Calu3 (cell line): ENCODE data around the gene BCL2L15. TPM values are rescaled to one million over a fixed set of nuclear protein-coding genes. Genes with fewer than 3 reads are reported as not detected.

Source experiments
- Bru-seq: library from RNA; stranded (reverse); fragments of 400-500 nt; gene quantifications from one replicate; lab custom pipeline; 2021; lab: Mats Ljungman, UMichigan
- BruChase-seq, 2 experiments: library from RNA; stranded (reverse); fragments of 400-500 nt; gene quantifications; one replicate each; lab custom pipeline; 2021; lab: Mats Ljungman, UMichigan
- BruUV-seq: library from RNA; stranded (reverse); fragments of 400-500 nt; replicated peaks from 2 replicates; lab custom pipeline; 2021; lab: Mats Ljungman, UMichigan
- CTCF ChIA-PET: fragments of 300-600 bp; sonication (Branson Sonifier 250); formaldehyde crosslinking; loops from one replicate; lab custom pipeline; 2022; ENCODE audit warnings: antibody characterized with exemption; lab: Charles Lee
- DNase-seq: peaks from one replicate; pipeline ENCODE4 v3.0.0; 2022
- H3K27ac Mint-ChIP-seq: one replicate; pipeline ENCODE4 v1.8.0; 2022; ENCODE audit warnings: mixed read lengths; ENCODE audit not compliant: unreplicated experiment
- H3K27me3 Mint-ChIP-seq: one replicate; pipeline ENCODE4 v1.8.0; 2022; ENCODE audit warnings: mixed read lengths; ENCODE audit not compliant: unreplicated experiment
- H3K36me3 Mint-ChIP-seq: one replicate; pipeline ENCODE4 v1.8.0; 2022; ENCODE audit warnings: mild to moderate bottlenecking, moderate library complexity, mixed read lengths; ENCODE audit not compliant: insufficient read depth, unreplicated experiment
- H3K4me1 Mint-ChIP-seq: one replicate; pipeline ENCODE4 v1.8.0; 2022; ENCODE audit warnings: mild to moderate bottlenecking, low read depth, mixed read lengths; ENCODE audit not compliant: unreplicated experiment
- H3K4me3 Mint-ChIP-seq: one replicate; pipeline ENCODE4 v1.8.0; 2022; ENCODE audit warnings: mild to moderate bottlenecking, low read depth, moderate library complexity, mixed read lengths; ENCODE audit not compliant: unreplicated experiment
- H3K9me3 Mint-ChIP-seq: one replicate; pipeline ENCODE4 v1.8.0; 2022; ENCODE audit warnings: low read depth, mixed read lengths; ENCODE audit not compliant: unreplicated experiment
- CTCF ChIP-seq: fragments of 200-600 bp; IDR thresholded peaks from one replicate; pipeline ENCODE4 v1.8.0; 2022; ENCODE audit warnings: antibody characterized with exemption; ENCODE audit not compliant: unreplicated experiment
- intact Hi-C: fragments of 100-400 bp; cut with micrococcal nuclease; formaldehyde crosslinking; loops from one replicate; pipeline ENCODE4 v1.10.0; 2022; ENCODE audit not compliant: unreplicated experiment
- long read RNA-seq: library from polyadenylated mRNA; stranded (forward); transcript quantifications from one replicate; pipeline ENCODE4 v2.0.0, GENCODE V29; 2022
- total RNA-seq: library from RNA; stranded (reverse); gene quantifications from 2 replicates; pipeline ENCODE4 v1.2.3, GENCODE V29; 2022

BCL2L15 gene
- total RNA-seq (13.0 and 16.8 TPM in 2 replicates), Bru-seq, nascent RNA (percentile 76 among the genes with signal in this experiment), BruChase-seq, experiment 1, labeled RNA remaining after a 6-hour chase (percentile 77 among the genes with signal in this experiment), BruChase-seq, experiment 2, labeled RNA remaining after a 2-hour chase (percentile 71 among the genes with signal in this experiment)
- long read RNA-seq, full-length matches to known transcripts, result 14 of 15 reads
- long read RNA-seq, partial matches to known transcripts, result 0 of 15 reads
- long read RNA-seq, other reads (novel, unspliced or antisense), result 1 of 15 reads

- BruUV-seq, result no TSS peak
- H3K27me3 Mint-ChIP-seq, result no peaks in the 10 kb centered on the region
- H3K9me3 Mint-ChIP-seq, result no peaks in the 10 kb centered on the region
- TF ChIP-seq CTCF, result no peak
- peak within 1 kb of the TSS; percentile 77 for H3K4me3 Mint-ChIP-seq
- peak within 1 kb of the TSS; percentile 87 for H3K27ac Mint-ChIP-seq
- peaks cover 20% of the 10 kb centered on the region for H3K4me1 Mint-ChIP-seq
- DNase-seq, result peak; percentile 14
- H3K36me3 Mint-ChIP-seq, result peaks cover 14% of the 10 kb centered on the region
- intact Hi-C loops, result loop anchor here (1.0 to 5.0 kb wide), 2 partner anchors 41 to 50 kb away; no protein-coding TSS in a partner anchor
- CTCF ChIA-PET, result interaction anchor here (0.5 to 1.6 kb wide), 4 partner anchors 17 to 772 kb away, joined by 3 to 4 read pairs (median 3); partner anchors contain the start of gene AP4B1
Observed at GRCh38 chr1:113887402-113888175, at the start of gene BCL2L15. TSS of gene BCL2L15 (minus strand) at chr1:113887581. CDS start at chr1:113887375, 206 bp downstream.

DNA sequence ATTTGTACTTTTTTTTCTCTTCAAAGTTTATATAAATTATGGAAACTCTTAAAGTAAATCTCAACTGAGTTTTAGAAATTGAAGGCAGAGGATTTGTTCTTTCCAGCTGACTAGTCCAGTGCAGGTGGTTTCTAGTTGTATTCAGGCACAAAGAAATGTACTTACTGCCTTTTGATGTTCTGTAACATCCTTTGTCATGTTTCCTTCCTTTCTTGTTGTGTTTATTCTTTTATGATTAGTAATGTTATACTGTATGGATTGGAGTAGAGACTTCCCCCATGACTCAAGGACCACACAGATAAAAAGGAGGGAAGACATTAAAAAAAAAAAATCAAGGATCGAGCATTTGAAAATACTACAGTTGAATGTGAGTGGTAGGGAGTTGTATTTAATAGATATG lies 49.8 kb upstream of the BCL2L15 start:
- H3K9me3 Mint-ChIP-seq, result no peaks in the 10 kb centered on the region
- no peak overlapping the region for H3K4me3 Mint-ChIP-seq
- peaks cover 31% of the 10 kb centered on the region for H3K4me1 Mint-ChIP-seq
- CTCF ChIA-PET, result no interaction called here
- BruUV-seq, result no TSS peak
- no peak for DNase-seq
- H3K27me3 Mint-ChIP-seq, result no peaks in the 10 kb centered on the region
- no peak for TF ChIP-seq CTCF
- peaks cover 17% of the 10 kb centered on the region for H3K36me3 Mint-ChIP-seq
- intact Hi-C loops, result no loop called here
- H3K27ac Mint-ChIP-seq, result no peak overlapping the region

DNA sequence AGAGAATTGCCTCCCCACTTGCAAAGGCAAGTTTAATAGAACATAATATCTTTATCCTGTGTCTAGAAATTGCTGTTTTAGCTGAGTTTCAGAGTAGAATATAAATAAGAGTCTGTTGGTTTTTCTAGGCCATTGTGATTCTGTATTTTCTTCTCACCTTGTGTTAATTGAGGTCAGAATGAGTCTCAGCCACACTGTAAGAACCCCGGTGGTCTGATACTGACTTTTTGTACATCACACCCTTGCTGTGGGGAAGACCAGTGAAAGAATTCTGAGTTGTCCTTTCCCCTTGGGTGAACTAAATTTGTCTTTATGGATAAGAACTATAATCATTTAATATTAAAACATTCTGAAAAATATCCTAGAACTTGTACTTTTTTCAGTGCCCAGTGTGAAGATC lies 48.6 kb upstream of the BCL2L15 start:
- Mint-ChIP-seq H3K4me1 (peaks cover 42% of the 10 kb centered on the region), H3K27ac (no peak overlapping the region), H3K9me3 (no peaks in the 10 kb centered on the region), H3K4me3 (no peak overlapping the region), H3K36me3 (peaks cover 21% of the 10 kb centered on the region), H3K27me3 (no peaks in the 10 kb centered on the region)
- CTCF ChIA-PET, result no interaction called here
- BruUV-seq, result no TSS peak
- intact Hi-C loops, result no loop called here
- TF ChIP-seq CTCF, result no peak
- DNase-seq, result no peak

- intact Hi-C loops, result no loop called here
- Mint-ChIP-seq H3K27me3 (no peaks in the 10 kb centered on the region), H3K4me3 (no peak overlapping the region), H3K27ac (no peak overlapping the region), H3K36me3 (peaks cover 24% of the 10 kb centered on the region), H3K4me1 (peaks cover 45% of the 10 kb centered on the region), H3K9me3 (no peaks in the 10 kb centered on the region)
- TF ChIP-seq CTCF, result no peak
- CTCF ChIA-PET, result interaction anchor here (0.7 kb wide), 1 partner anchor 1294 kb away, joined by 3 read pairs; no protein-coding TSS in a partner anchor
- no peak for DNase-seq
- no TSS peak for BruUV-seq
Observed at GRCh38 chr1:113935176-113935575, 47.8 kb upstream of the BCL2L15 start.
